A549 treated with CORT108297 at 1 μM for 4 hours (cell line): ENCODE results near the gene BROX. TPM values are rescaled to one million over a fixed set of nuclear protein-coding genes. Genes with fewer than 3 reads are reported as not detected.

Experiments used
- total RNA-seq: library from RNA; stranded (reverse); fragments of 200-300 nt; extraction: Qiagen RNA extraction; gene quantifications from 5 replicates; pipeline ENCODE4 v1.2.3, GENCODE V29; 2022

BROX gene, protein sequence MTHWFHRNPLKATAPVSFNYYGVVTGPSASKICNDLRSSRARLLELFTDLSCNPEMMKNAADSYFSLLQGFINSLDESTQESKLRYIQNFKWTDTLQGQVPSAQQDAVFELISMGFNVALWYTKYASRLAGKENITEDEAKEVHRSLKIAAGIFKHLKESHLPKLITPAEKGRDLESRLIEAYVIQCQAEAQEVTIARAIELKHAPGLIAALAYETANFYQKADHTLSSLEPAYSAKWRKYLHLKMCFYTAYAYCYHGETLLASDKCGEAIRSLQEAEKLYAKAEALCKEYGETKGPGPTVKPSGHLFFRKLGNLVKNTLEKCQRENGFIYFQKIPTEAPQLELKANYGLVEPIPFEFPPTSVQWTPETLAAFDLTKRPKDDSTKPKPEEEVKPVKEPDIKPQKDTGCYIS
- 18.2 to 24.2 TPM (median 20.2 TPM) in 5 replicates for total RNA-seq

DNA sequence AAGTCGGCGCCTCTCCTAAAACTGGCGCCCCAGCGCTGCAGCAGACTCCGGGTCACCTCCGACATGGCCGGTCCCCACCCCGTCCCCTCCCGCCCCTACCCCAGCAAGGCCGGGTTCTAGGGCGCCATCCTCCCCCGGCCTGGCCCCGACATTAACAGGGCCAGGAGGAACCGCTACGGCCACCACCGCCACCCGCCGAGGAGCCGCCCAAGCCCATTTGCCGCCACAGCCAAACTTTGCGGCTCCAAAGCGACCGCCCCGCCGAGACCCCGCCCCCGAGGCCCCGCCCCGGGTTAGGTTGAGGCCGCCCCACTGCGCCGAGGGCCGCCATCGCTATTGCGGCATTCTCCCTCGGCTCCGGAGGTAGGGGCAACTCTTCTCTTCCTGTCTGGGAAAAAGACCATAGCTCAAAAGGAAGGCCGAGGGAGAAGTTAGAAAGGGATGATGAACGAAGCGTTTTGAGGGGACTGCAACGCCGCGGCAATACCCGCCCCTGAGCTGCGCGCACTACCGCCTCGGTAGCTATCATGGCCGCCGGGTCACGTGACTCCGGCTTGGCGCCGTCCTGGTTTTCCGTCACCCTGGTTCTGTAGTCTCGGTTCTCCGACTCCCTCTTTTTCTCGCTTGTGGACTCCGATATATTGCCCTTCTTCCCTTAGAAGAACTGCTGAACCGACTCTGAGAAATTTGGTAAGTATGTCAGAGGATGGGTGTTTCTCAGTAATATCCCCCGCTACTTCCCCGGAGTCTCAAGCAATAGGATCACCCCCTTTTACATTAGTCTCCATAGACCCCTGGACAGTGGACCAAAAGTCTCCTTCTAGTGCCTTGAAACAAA is at the start of gene BROX, which contains the start of gene AIDA:
Gene BROX, plus strand, starts transcription at position 312 of the 838 bp plus-strand sequence. CDS start 3,136 bp downstream, outside the sequence.
Gene AIDA, minus strand, starts transcription at position 239 of the 838 bp plus-strand sequence. Its CDS starts 174 bp downstream, at position 65.

DNA sequence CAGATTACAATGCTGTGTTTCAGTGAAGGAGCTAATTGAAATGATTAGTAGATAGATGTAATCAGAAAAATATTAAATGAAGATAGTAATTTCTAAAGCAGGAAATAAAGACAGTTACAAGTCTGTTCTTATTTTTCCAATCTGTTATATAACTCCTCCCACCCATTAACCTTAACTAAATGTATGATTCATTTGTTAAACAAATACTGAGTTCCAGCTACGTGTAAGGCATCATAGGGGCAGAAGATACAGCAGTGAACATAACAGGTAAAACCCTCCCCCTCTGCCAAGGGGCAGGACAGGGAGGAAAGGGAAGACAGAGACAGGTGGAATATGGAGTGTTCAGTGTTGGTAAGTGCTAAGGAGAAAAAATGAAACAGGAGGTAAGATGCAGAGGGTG is 24.6 kb downstream of the BROX start, which contains the start of gene FAM177B:
Gene FAM177B, plus strand, starts transcription at position 231 of the 400 bp plus-strand sequence. CDS start 9,344 bp downstream, outside the sequence.

Other genes with a start within 250 kb of the BROX start
- 10.3 to 11.4 TPM (median 10.4 TPM) in 5 replicates for gene HHIPL2, start 164.5 kb upstream of the BROX start, total RNA-seq
- gene TAF1A, start 122.6 kb upstream of the BROX start, total RNA-seq: 9.5 to 11.7 TPM (median 10.2 TPM) in 5 replicates
- gene MIA3, start 94.5 kb upstream of the BROX start, total RNA-seq: 17.5 to 25.6 TPM (median 21.1 TPM) in 5 replicates
- gene AIDA, start 73 bp upstream of the BROX start, total RNA-seq: 59.5 to 74.2 TPM (median 67.2 TPM) in 5 replicates
- not detected in 5 replicates for gene FAM177B, start 24.6 kb downstream of the BROX start, total RNA-seq
- 1.6 to 2.0 TPM (median 1.7 TPM) in 5 replicates for gene DISP1, start 102.5 kb downstream of the BROX start, total RNA-seq